B cell (primary cell): ENCODE measurements around the gene KMT2D. TPM values are rescaled to one million over a fixed set of nuclear protein-coding genes. Genes with fewer than 3 reads are reported as not detected.

Source experiments
- ATAC-seq: fragments of 200-7000 bp; cut with Tn5 transposase; one replicate; pipeline ENCODE4 v1.10.0; 2021; ENCODE audit warnings: low read depth, mild to moderate bottlenecking, moderate number of reproducible peaks, moderate library complexity
- CTCF ChIA-PET: fragments of 350-600 bp; sonication (Branson Sonifier 250); formaldehyde crosslinking; loops from one replicate; lab custom pipeline; 2021; ENCODE audit warnings: antibody characterized with exemption, inconsistent platforms; lab: Charles Lee
- POLR2A ChIA-PET: fragments of 350-600 bp; sonication (Branson Sonifier 250); formaldehyde crosslinking; loops from one replicate; lab custom pipeline; 2021; ENCODE audit warnings: antibody characterized with exemption; lab: Charles Lee
- DNase-seq: peaks from one replicate; pipeline ENCODE4 v3.0.0; 2013
- H2AFZ ChIP-seq: 2 replicates; pipeline ENCODE4 v1.6.1; 2012; ENCODE audit warnings: mild to moderate bottlenecking, low read depth, low read length; ENCODE audit not compliant: insufficient read depth, poor library complexity, severe bottlenecking
- H3K27ac ChIP-seq, 2 donors: 1 replicate in 1 of 2; 2 replicates in 1 of 2; pipeline ENCODE4 v1.5.1; 2012 to 2013; ENCODE audit warnings: low read length in 2 of 2, mild to moderate bottlenecking in 2 of 2, moderate library complexity in 1 of 2
- H3K27me3 ChIP-seq, 4 experiments: fragments of 200-600 bp in 1 of 4; sonication (generic) in 1 of 4; replicated peaks in 1 of 4; 1 replicate in 2 of 4; 2 replicates in 2 of 4; pipeline versions ENCODE4 v1.6.1 to v1.7.0; 2013 to 2016; ENCODE audit warnings: low read length in 3 of 4, mild to moderate bottlenecking in 2 of 4, mixed read lengths in 1 of 4, moderate library complexity in 1 of 4; ENCODE audit not compliant: insufficient read depth in 4 of 4, control insufficient read depth in 3 of 4; ENCODE audit errors: control extremely low read depth in 1 of 4
- H3K36me3 ChIP-seq, 2 experiments: replicated peaks in 1 of 2; 1 replicate in 1 of 2; 2 replicates in 1 of 2; pipeline versions ENCODE4 v1.6.1 to v1.7.1; 2013; ENCODE audit warnings: low read length in 1 of 2; ENCODE audit not compliant: insufficient read depth in 2 of 2, control insufficient read depth in 1 of 2; ENCODE audit errors: control extremely low read depth in 1 of 2, extremely low read depth in 1 of 2
- H3K4me1 ChIP-seq, 2 donors: fragments of 200-600 bp in 1 of 2; sonication (generic) in 1 of 2; 1 replicate in 1 of 2; 2 replicates in 1 of 2; pipeline versions ENCODE4 v1.5.1 to v1.6.1; 2013 to 2017; ENCODE audit warnings: low read length in 2 of 2; ENCODE audit not compliant: control insufficient read depth in 2 of 2, insufficient read depth in 2 of 2
- H3K4me2 ChIP-seq: replicated peaks from 2 replicates; pipeline ENCODE3; 2012; ENCODE audit warnings: mild to moderate bottlenecking, low read depth, low read length; ENCODE audit not compliant: poor library complexity, severe bottlenecking
- H3K4me3 ChIP-seq, 5 experiments: fragments of 200-600 bp in 1 of 5; sonication (generic) in 1 of 5; 1 replicate in 3 of 5; 2 replicates in 2 of 5; pipeline versions ENCODE4 v1.5.1 to v1.7.0; 2011 to 2016; ENCODE audit warnings: low read length in 4 of 5, mild to moderate bottlenecking in 4 of 5, low read depth in 2 of 5, control low read depth in 1 of 5, moderate library complexity in 1 of 5; ENCODE audit not compliant: insufficient read depth in 1 of 5; ENCODE audit errors: control extremely low read depth in 1 of 5, extremely low read depth in 1 of 5
- H3K79me2 ChIP-seq: fragments of 200-600 bp; sonication (generic); one replicate; pipeline ENCODE4 v1.6.0; 2016; ENCODE audit warnings: low read length; ENCODE audit not compliant: control insufficient read depth, insufficient read depth
- H3K9ac ChIP-seq: fragments of 200-600 bp; sonication (generic); 2 replicates; pipeline ENCODE4 v1.6.1; 2017; ENCODE audit warnings: mild to moderate bottlenecking, low read length, moderate library complexity
- H3K9me3 ChIP-seq, 3 donors: one replicate each; pipeline versions ENCODE4 v1.6.1 to v1.7.1; 2013; ENCODE audit warnings: low read length in 2 of 3; ENCODE audit not compliant: control insufficient read depth in 2 of 3, insufficient read depth in 1 of 3; ENCODE audit errors: control extremely low read depth in 1 of 3
- H4K20me1 ChIP-seq: 2 replicates; pipeline ENCODE4 v1.6.0; 2012; ENCODE audit warnings: mild to moderate bottlenecking, low read length; ENCODE audit not compliant: insufficient read depth, control insufficient read depth, poor library complexity, severe bottlenecking
- H3K27ac Mint-ChIP-seq: one replicate; pipeline ENCODE4 v1.8.0; 2021; ENCODE audit warnings: mixed read lengths
- H3K27me3 Mint-ChIP-seq: one replicate; pipeline ENCODE4 v1.8.0; 2021; ENCODE audit warnings: mixed read lengths
- H3K4me1 Mint-ChIP-seq: one replicate; pipeline ENCODE4 v1.8.0; 2021; ENCODE audit warnings: mixed read lengths
- H3K4me3 Mint-ChIP-seq: one replicate; pipeline ENCODE4 v1.8.0; 2021; ENCODE audit warnings: mixed read lengths
- H3K9me3 Mint-ChIP-seq: one replicate; pipeline ENCODE4 v1.8.0; 2022; ENCODE audit warnings: mixed read lengths; ENCODE audit not compliant: insufficient read depth
- CTCF ChIP-seq: fragments of 200-600 bp; IDR thresholded peaks from one replicate; pipeline ENCODE4 v1.8.0; 2022; ENCODE audit warnings: antibody characterized with exemption, mild to moderate bottlenecking
- EZH2 ChIP-seq: IDR thresholded peaks from 2 replicates; pipeline ENCODE4 v1.6.1; 2012; ENCODE audit warnings: borderline replicate concordance, low read depth, mild to moderate bottlenecking, moderate library complexity, low read length; ENCODE audit not compliant: insufficient read depth, poor library complexity, severe bottlenecking
- WGBS: methylation state at CpG from one replicate; pipeline ENCODE4 v1.1.5; 2013; ENCODE audit warnings: missing lambda C conversion rate; ENCODE audit not compliant: insufficient coverage; 5-methylcytosine and 5-hydroxymethylcytosine counted together
- intact Hi-C: fragments of 100-400 bp; cut with micrococcal nuclease; formaldehyde crosslinking; loops from one replicate; pipeline ENCODE4 v1.10.0; 2022
- polyA plus RNA-seq: library from polyadenylated mRNA; depleted of rRNA; stranded (reverse); fragments of >200 nt; gene quantifications from 2 replicates; pipeline ENCODE4 v1.2.3, GENCODE V29; 2012
- total RNA-seq, 2 donors: library from RNA; stranded (reverse); fragments of 120-200 nt in 1 of 2; gene quantifications; 1 replicate in 1 of 2; 2 replicates in 1 of 2; pipeline versions ENCODE4 v1.2.3 to v1.2.4, GENCODE V29; 2013 to 2022

The KMT2D gene
- total and polyA plus RNA-seq, 2 donors (not counting 1 experiment from before 2014, with no cell fraction given), result 64.0 to 179 TPM

DNA sequence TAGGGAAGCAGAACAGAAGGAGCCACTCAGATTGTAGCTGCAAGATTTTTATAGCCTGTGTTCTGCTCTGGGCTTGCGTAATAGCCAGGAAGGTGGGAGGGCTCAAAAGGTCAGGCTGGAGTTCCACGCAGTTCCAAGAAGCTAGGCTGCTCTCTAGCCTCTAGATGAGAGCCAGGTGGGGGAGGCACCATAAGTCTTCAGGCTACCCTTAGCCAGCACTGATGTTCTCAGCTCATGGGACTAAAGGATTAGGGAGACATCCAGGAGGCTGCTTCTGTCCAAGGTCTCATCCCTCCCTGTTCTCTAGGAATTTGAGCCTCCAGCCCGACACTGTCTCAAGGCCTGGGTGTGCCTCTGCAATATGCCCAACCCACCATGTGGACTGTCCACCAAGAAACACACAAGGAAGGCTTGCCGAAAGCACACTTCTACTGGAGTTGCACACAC, 48.4 kb upstream of the KMT2D start:
- intact Hi-C loops, result no loop called here
- Histone ChIP-seq H3K79me2 (peaks cover 36% of the 10 kb centered on the region), H3K27me3 (no peaks in the 10 kb centered on the region), H3K4me3 (peak overlapping the region in 1 of 5 experiments; percentile 97), H3K27ac (peak overlapping the region in 1 of 2 donors; percentile 90), H3K4me1 (peaks cover 16 to 23% of the 10 kb centered on the region in 2 donors), H3K9ac (peak overlapping the region; percentile 97), H2AFZ (no peak overlapping the region), H3K4me2 (peak overlapping the region; percentile 89), H3K9me3 (no peaks in the 10 kb centered on the region), H3K36me3 (peaks cover 0 to 32% of the 10 kb centered on the region in 2 experiments), H4K20me1 (peaks cover 32% of the 10 kb centered on the region)
- ChIA-PET POLR2A (interaction anchor here (1.0 to 4.3 kb wide), 2 partner anchors 22 to 80 kb away, joined by 3 to 47 read pairs; partner anchors contain the start of genes TUBA1A and TUBA1B), CTCF (interaction anchor here (1.1 to 17.6 kb wide), 7 partner anchors 9 to 112 kb away, joined by 3 to 193 read pairs (median 7); partner anchors contain the start of genes DHH and TUBA1A)
- no peak for ATAC-seq
- Mint-ChIP-seq H3K9me3 (no peaks in the 10 kb centered on the region), H3K27ac (peak overlapping the region; percentile 96), H3K27me3 (no peaks in the 10 kb centered on the region), H3K4me1 (peaks cover 47% of the 10 kb centered on the region), H3K4me3 (peak overlapping the region; percentile 96)
- WGBS, result 65% methylated on average over 4 of the region's 4 CpGs
- TF ChIP-seq EZH2 (no peak), CTCF (no peak)
- no peak for DNase-seq

- ChIA-PET CTCF (interaction anchor here (0.7 to 17.6 kb wide), 8 partner anchors 8 to 128 kb away, joined by 3 to 193 read pairs (median 4); partner anchors contain the start of genes DHH and TUBA1B), POLR2A (interaction anchor here (0.6 kb wide), 1 partner anchor 85 kb away, joined by 4 read pairs; no protein-coding TSS in a partner anchor)
- peaks cover 36% of the 10 kb centered on the region for H3K79me2 ChIP-seq
- 96% methylated on average over 8 of the region's 9 CpGs for WGBS
- Mint-ChIP-seq H3K27me3 (no peaks in the 10 kb centered on the region), H3K9me3 (no peaks in the 10 kb centered on the region), H3K4me1 (peaks cover 40% of the 10 kb centered on the region), H3K4me3 (no peak overlapping the region), H3K27ac (no peak overlapping the region)
- H3K4me3 ChIP-seq, result no peak overlapping the region
- H3K4me2 ChIP-seq, result no peak overlapping the region
- no peak overlapping the region for H3K9ac ChIP-seq
- H3K27me3 ChIP-seq, result no peaks in the 10 kb centered on the region
- H3K9me3 ChIP-seq, result no peaks in the 10 kb centered on the region
- ATAC-seq (no peak), DNase-seq (no peak)
- no peak overlapping the region for H2AFZ ChIP-seq
- intact Hi-C loops, result no loop called here
- H3K27ac ChIP-seq, result no peak overlapping the region
- peaks cover 11 to 17% of the 10 kb centered on the region in 2 donors for H3K4me1 ChIP-seq
- TF ChIP-seq EZH2 (no peak), CTCF (no peak)
- H3K36me3 ChIP-seq, result peaks cover 0 to 66% of the 10 kb centered on the region in 2 experiments
- peaks cover 49% of the 10 kb centered on the region for H4K20me1 ChIP-seq
These were observed 45.0 kb upstream of the KMT2D start for GRCh38 chr12:49105504-49106084.
